DND-41 (cell line): ENCODE results near the gene ADARB2.

Source experiments
- ATAC-seq: fragments of 200-7000 bp; cut with Tn5 transposase; 3 replicates; pipeline ENCODE4 v1.9.1; 2021; ENCODE audit warnings: low read depth; ENCODE audit not compliant: insufficient read depth
- DNase-seq: peaks from one replicate; pipeline ENCODE4 v3.0.0-alpha.2; 2020
- H2AFZ ChIP-seq: 2 replicates; pipeline ENCODE4 v1.6.0; 2012; ENCODE audit warnings: low read depth, low read length
- H3K27ac ChIP-seq: 2 replicates; pipeline ENCODE4 v1.5.1; 2012; ENCODE audit warnings: low read length, inconsistent platforms
- H3K27me3 ChIP-seq: fragments of 200-600 bp; sonication (generic); 2 replicates; pipeline ENCODE4 v1.6.0; 2012; ENCODE audit warnings: low read length, mild to moderate bottlenecking, inconsistent platforms; ENCODE audit not compliant: insufficient read depth, poor library complexity
- H3K36me3 ChIP-seq: 2 replicates; pipeline ENCODE4 v1.5.1; 2012; ENCODE audit warnings: low read length, inconsistent platforms; ENCODE audit not compliant: insufficient read depth
- H3K4me1 ChIP-seq: 2 replicates; pipeline ENCODE4 v1.5.1; 2012; ENCODE audit warnings: mild to moderate bottlenecking, low read length; ENCODE audit not compliant: insufficient read depth
- H3K4me2 ChIP-seq: 2 replicates; pipeline ENCODE4 v1.6.0; 2012; ENCODE audit warnings: mild to moderate bottlenecking, moderate library complexity, low read length, inconsistent platforms; ENCODE audit not compliant: insufficient read depth
- H3K4me3 ChIP-seq, 2 experiments: fragments of 200-600 bp in 1 of 2; shearing (Covaris generic) in 1 of 2; 2 replicates each; pipeline ENCODE4 v1.5.1; 2012 to 2016; ENCODE audit warnings: inconsistent platforms in 2 of 2, low read length in 2 of 2, mild to moderate bottlenecking in 2 of 2, low read depth in 1 of 2, moderate library complexity in 1 of 2
- H3K79me2 ChIP-seq: 2 replicates; pipeline ENCODE4 v1.6.0; 2012; ENCODE audit warnings: low read length, inconsistent platforms; ENCODE audit not compliant: insufficient read depth
- H3K9ac ChIP-seq: 2 replicates; pipeline ENCODE4 v1.6.0; 2012; ENCODE audit warnings: low read depth, mild to moderate bottlenecking, inconsistent platforms, low read length, moderate library complexity
- H3K9me3 ChIP-seq: 2 replicates; pipeline ENCODE4 v1.5.1; 2012; ENCODE audit warnings: low read length, moderate library complexity, mild to moderate bottlenecking, inconsistent platforms; ENCODE audit not compliant: insufficient read depth, severe bottlenecking
- H4K20me1 ChIP-seq: 2 replicates; pipeline ENCODE4 v1.6.0; 2012; ENCODE audit warnings: low read length; ENCODE audit not compliant: insufficient read depth
- CTCF ChIP-seq: IDR thresholded peaks from 2 replicates; pipeline ENCODE4 v1.5.1; 2012; ENCODE audit warnings: borderline replicate concordance, low read length, moderate library complexity, mild to moderate bottlenecking; ENCODE audit not compliant: poor library complexity, severe bottlenecking; ENCODE audit errors: extremely low read depth
- EZH2 ChIP-seq: IDR thresholded peaks from 3 replicates; pipeline ENCODE4 v1.6.1; 2012; ENCODE audit warnings: borderline replicate concordance, low read depth, mild to moderate bottlenecking, moderate library complexity, low read length, inconsistent platforms; ENCODE audit not compliant: severe bottlenecking

The ADARB2 gene

GRCh38 chr10:1527951-1528350, 209.4 kb downstream of the ADARB2 start:
- Histone ChIP-seq H3K79me2 (peaks cover 62% of the 10 kb centered on the region), H3K27me3 (no peaks in the 10 kb centered on the region), H3K27ac (peak overlapping the region; percentile 82)

GRCh38 chr10:1526436-1527055, 210.8 kb downstream of the ADARB2 start:
- peak; percentile 93 for ATAC-seq

More at GRCh38 chr10:1527951-1528350, 209.4 kb downstream of the ADARB2 start:
- Histone ChIP-seq H4K20me1 (no peaks in the 10 kb centered on the region), H3K9me3 (no peaks in the 10 kb centered on the region), H3K4me3 (peak overlapping the region; percentile 59 to 85; a peak in 3 of 4 replicates), H3K4me2 (peak overlapping the region; percentile 81), H3K36me3 (peaks cover 25% of the 10 kb centered on the region), H2AFZ (no peak overlapping the region), H3K4me1 (peaks cover 67% of the 10 kb centered on the region), H3K9ac (peak overlapping the region; percentile 67)
- no peak for DNase-seq
- TF ChIP-seq CTCF: no peak
- no peak for TF ChIP-seq EZH2
- no peak for ATAC-seq

GRCh38 chr10:1525354-1526162, 211.8 kb downstream of the ADARB2 start:
- ATAC-seq (no peak), DNase-seq (no peak)
- Histone ChIP-seq H2AFZ (no peak overlapping the region), H3K9ac (peak overlapping the region; percentile 67; the same call in 1 of the 2 replicates), H3K9me3 (no peaks in the 10 kb centered on the region), H3K27me3 (no peaks in the 10 kb centered on the region), H3K4me2 (peak overlapping the region; percentile 81), H3K27ac (peak overlapping the region; percentile 82), H3K36me3 (peaks cover 21% of the 10 kb centered on the region), H3K79me2 (peaks cover 42% of the 10 kb centered on the region), H4K20me1 (no peaks in the 10 kb centered on the region), H3K4me1 (peaks cover 52% of the 10 kb centered on the region), H3K4me3 (peak overlapping the region in 1 of 2 experiments; percentile 85; a peak in 1 of 4 replicates)
- TF ChIP-seq CTCF: no peak
- no peak for TF ChIP-seq EZH2

More at GRCh38 chr10:1526436-1527055, 210.8 kb downstream of the ADARB2 start:
- peaks cover 62% of the 10 kb centered on the region for H3K4me1 ChIP-seq
- H3K9me3 ChIP-seq: no peaks in the 10 kb centered on the region
- H2AFZ ChIP-seq: peak overlapping the region; percentile 82
- H3K27me3 ChIP-seq: no peaks in the 10 kb centered on the region
- peak overlapping the region; percentile 59 to 85 for H3K4me3 ChIP-seq
- H3K9ac ChIP-seq: peak overlapping the region; percentile 67
- TF ChIP-seq CTCF (no peak), EZH2 (no peak)
- peaks cover 25% of the 10 kb centered on the region for H3K36me3 ChIP-seq
- H4K20me1 ChIP-seq: no peaks in the 10 kb centered on the region
- H3K27ac ChIP-seq: peak overlapping the region; percentile 82
- peak overlapping the region; percentile 81 for H3K4me2 ChIP-seq
- H3K79me2 ChIP-seq: peaks cover 50% of the 10 kb centered on the region
- DNase-seq: peak; percentile 91
